VCaP (cell line): ENCODE measurements around the gene C19orf25.

Source experiments
- H3K27ac ChIP-seq: fragments of 450-650 bp; 2 replicates; pipeline ENCODE4 v1.5.1; 2017
- CTCF ChIP-seq: fragments of 450-650 bp; conservative IDR thresholded peaks from 2 replicates; pipeline ENCODE4 v1.5.1; 2017; ENCODE audit warnings: mild to moderate bottlenecking, moderate library complexity

The C19orf25 gene

GRCh38 chr19:1428738-1429391 lies 50.1 kb downstream of the C19orf25 start:
- TF ChIP-seq CTCF = no peak
- H3K27ac ChIP-seq = no peak overlapping the region

- TF ChIP-seq CTCF = no peak
Observed at GRCh38 chr19:1427221-1427920, 51.6 kb downstream of the C19orf25 start.

GRCh38 chr19:1426736-1427135 lies 52.3 kb downstream of the C19orf25 start:
- H3K27ac ChIP-seq = no peak overlapping the region
- no peak for TF ChIP-seq CTCF

More at GRCh38 chr19:1427221-1427920, 51.6 kb downstream of the C19orf25 start:
- no peak overlapping the region; the same call in 1 of the 2 replicates for H3K27ac ChIP-seq

- no peak for TF ChIP-seq CTCF
- no peak overlapping the region for H3K27ac ChIP-seq
Observed at GRCh38 chr19:1425902-1426301, 53.1 kb downstream of the C19orf25 start.

GRCh38 chr19:1425102-1425837 lies 53.7 kb downstream of the C19orf25 start:
- H3K27ac ChIP-seq = peak overlapping the region; percentile 29

GRCh38 chr19:1424192-1424955 lies 54.6 kb downstream of the C19orf25 start:
- no peak for TF ChIP-seq CTCF
- peak overlapping the region; percentile 29 for H3K27ac ChIP-seq

More at GRCh38 chr19:1425102-1425837, 53.7 kb downstream of the C19orf25 start:
- no peak for TF ChIP-seq CTCF
